AG04450 (cell line): ENCODE measurements around the gene GRIA4. TPM values are rescaled to one million over a fixed set of nuclear protein-coding genes. Genes with fewer than 3 reads are reported as not detected.

Experiments
- CTCF ChIA-PET: fragments of 300-600, 350-600 bp; formaldehyde crosslinking; extraction: SDS; loops from one replicate; lab custom pipeline; 2022; ENCODE audit warnings: antibody characterized with exemption, inconsistent platforms; lab: Charles Lee
- POLR2A ChIA-PET: fragments of 350-600 bp; formaldehyde crosslinking; extraction: SDS; loops from one replicate; lab custom pipeline; 2021; ENCODE audit warnings: antibody characterized with exemption, inconsistent platforms; lab: Yijun Ruan, JAX
- DNase-seq: peaks from one replicate; pipeline ENCODE4 v3.0.0-alpha.2; 2011; ENCODE audit warnings: low read depth, low spot score
- H3K27ac ChIP-seq: one replicate; pipeline ENCODE4 v1.5.1; 2012; ENCODE audit warnings: low read depth, low read length, control low read depth
- H3K27me3 ChIP-seq: one replicate; pipeline ENCODE4 v1.6.0; 2012; ENCODE audit warnings: low read length; ENCODE audit not compliant: control insufficient read depth, insufficient read depth
- H3K4me3 ChIP-seq: 2 replicates; pipeline ENCODE4 v1.5.1; 2011; ENCODE audit warnings: mild to moderate bottlenecking, low read depth, low read length, control low read depth
- H3K9me3 ChIP-seq: 2 replicates; pipeline ENCODE4 v1.5.1; 2012; ENCODE audit warnings: low read length; ENCODE audit not compliant: control insufficient read depth, insufficient read depth
- polyA plus RNA-seq: library from polyadenylated mRNA; depleted of rRNA; stranded (reverse); fragments of >200 nt; gene quantifications from 2 replicates; pipeline ENCODE4 v1.2.3, GENCODE V29; 2011
- TF ChIP-seq, protein P1 (sequence below): IDR thresholded peaks from 2 replicates; pipeline ENCODE4 v1.5.1; 2011; ENCODE audit warnings: low read depth, low read length, control low read depth, inconsistent platforms

GRIA4 gene
- polyA plus RNA-seq, 1 experiment = 0.64 TPM

DNA sequence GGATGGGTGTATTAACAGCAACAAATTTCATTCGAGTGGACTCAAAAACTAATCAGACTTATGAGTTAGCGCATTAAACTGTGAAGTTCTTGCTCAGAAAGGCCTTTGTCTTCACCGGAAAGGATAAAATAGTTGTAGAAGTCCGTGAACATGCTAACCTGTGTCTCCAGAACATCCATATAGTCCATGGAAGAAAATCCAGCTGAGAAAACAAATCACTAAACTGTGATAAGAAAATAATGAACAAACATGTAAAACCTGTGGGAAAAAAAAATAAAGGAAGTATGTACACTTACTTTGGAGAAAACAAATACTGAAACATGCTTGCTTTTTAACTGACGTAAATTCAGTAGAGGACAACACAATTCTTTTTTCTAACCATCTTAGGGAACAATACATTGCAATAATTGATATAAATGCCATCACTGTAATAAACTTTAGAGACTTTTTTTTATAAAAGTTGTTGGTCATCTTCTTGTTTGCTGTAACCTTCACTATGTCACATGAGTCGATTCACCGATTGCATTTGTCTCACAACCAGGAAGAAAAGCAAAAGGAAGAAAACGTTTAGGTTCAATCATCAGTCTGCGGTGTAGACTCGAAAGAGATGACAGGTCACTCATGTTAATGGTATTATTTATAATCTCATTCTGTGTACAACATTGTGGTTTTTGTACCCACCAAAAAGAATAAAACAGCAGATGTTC is 370.3 kb downstream of the GRIA4 start:
- Histone ChIP-seq H3K4me3 (no peak overlapping the region), H3K9me3 (no peaks in the 10 kb centered on the region), H3K27me3 (no peaks in the 10 kb centered on the region), H3K27ac (no peak overlapping the region)
- no peak for DNase-seq
- ChIA-PET CTCF (interaction anchor here (1.1 kb wide), 1 partner anchor 117 kb away, joined by 3 read pairs; no protein-coding TSS in a partner anchor), POLR2A (interaction anchor here (1.1 kb wide), 1 partner anchor 12 kb away, joined by 3 read pairs; no protein-coding TSS in a partner anchor)
- TF ChIP-seq, protein P1, sequence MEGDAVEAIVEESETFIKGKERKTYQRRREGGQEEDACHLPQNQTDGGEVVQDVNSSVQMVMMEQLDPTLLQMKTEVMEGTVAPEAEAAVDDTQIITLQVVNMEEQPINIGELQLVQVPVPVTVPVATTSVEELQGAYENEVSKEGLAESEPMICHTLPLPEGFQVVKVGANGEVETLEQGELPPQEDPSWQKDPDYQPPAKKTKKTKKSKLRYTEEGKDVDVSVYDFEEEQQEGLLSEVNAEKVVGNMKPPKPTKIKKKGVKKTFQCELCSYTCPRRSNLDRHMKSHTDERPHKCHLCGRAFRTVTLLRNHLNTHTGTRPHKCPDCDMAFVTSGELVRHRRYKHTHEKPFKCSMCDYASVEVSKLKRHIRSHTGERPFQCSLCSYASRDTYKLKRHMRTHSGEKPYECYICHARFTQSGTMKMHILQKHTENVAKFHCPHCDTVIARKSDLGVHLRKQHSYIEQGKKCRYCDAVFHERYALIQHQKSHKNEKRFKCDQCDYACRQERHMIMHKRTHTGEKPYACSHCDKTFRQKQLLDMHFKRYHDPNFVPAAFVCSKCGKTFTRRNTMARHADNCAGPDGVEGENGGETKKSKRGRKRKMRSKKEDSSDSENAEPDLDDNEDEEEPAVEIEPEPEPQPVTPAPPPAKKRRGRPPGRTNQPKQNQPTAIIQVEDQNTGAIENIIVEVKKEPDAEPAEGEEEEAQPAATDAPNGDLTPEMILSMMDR = no peak

- TF ChIP-seq, protein P1 = no peak
- no peak for DNase-seq
- no peak overlapping the region for H3K27ac ChIP-seq
- no peak overlapping the region for H3K4me3 ChIP-seq
- ChIA-PET CTCF (no interaction called here), POLR2A (no interaction called here)
- no peaks in the 10 kb centered on the region for H3K27me3 ChIP-seq
- no peaks in the 10 kb centered on the region for H3K9me3 ChIP-seq
Measured at GRCh38 chr11:105986554-105986953, 376.7 kb downstream of the GRIA4 start.

GRCh38 chr11:105988197-105988596 is 378.3 kb downstream of the GRIA4 start:
- CTCF ChIA-PET = no interaction called here
- no peak for DNase-seq
- H3K27ac ChIP-seq = no peak overlapping the region
- TF ChIP-seq, protein P1 = no peak
- H3K9me3 ChIP-seq = no peaks in the 10 kb centered on the region
- no peaks in the 10 kb centered on the region for H3K27me3 ChIP-seq
- POLR2A ChIA-PET = no interaction called here
- H3K4me3 ChIP-seq = no peak overlapping the region

DNA sequence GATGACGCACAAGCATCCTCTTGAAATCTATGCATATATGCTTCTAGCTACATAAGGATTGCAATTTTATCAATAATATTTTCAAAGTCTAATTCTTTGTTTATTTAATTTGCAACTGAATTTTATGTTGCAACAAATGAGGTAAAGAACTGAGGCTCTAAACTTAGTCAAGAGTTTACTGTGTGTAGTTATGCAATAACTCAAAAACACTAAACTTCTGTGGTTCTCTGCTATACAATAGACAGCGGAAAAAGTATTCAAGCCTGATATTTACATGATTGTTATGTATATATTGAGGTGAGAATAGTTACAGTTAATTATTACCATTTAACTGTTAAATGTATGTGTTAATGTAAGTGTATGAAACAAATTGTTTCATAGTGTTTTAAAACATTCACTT is 379.3 kb downstream of the GRIA4 start:
- Histone ChIP-seq H3K9me3 (no peaks in the 10 kb centered on the region), H3K27ac (no peak overlapping the region), H3K27me3 (no peaks in the 10 kb centered on the region), H3K4me3 (no peak overlapping the region)
- ChIA-PET POLR2A (no interaction called here), CTCF (no interaction called here)
- no peak for DNase-seq
- TF ChIP-seq, protein P1 = no peak

DNA sequence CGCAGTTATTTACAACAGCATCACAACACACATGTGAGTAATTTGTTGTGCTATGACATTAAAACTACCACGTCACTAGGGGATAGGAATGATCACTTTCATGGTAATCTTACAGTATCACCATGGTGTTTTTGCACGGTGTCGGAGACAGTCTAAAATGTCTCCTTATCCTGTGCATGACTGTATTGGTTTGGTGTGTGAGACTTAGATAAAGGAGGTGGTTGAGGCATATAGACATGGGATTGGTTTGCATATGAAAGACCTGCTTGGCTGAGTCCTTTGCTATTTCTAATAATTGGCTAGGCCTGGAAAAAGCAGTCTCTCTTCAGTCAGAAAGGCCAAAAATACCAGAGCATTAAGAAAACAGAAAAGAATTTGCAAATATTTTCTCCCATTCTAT is 382.0 kb downstream of the GRIA4 start:
- H3K27ac ChIP-seq = no peak overlapping the region
- H3K27me3 ChIP-seq = no peaks in the 10 kb centered on the region
- DNase-seq = no peak
- H3K4me3 ChIP-seq = no peak overlapping the region
- CTCF ChIA-PET = no interaction called here
- POLR2A ChIA-PET = no interaction called here
- TF ChIP-seq, protein P1 = no peak
- H3K9me3 ChIP-seq = no peaks in the 10 kb centered on the region
